Neutrophil (primary cell): Measurements from ENCODE around the gene CYP17A1.

Experiments used
- H3K27ac ChIP-seq: fragments of 200-600 bp; sonication (generic); 2 replicates; pipeline ENCODE4 v1.5.1; 2016; ENCODE audit warnings: mild to moderate bottlenecking, moderate library complexity
- H3K27me3 ChIP-seq: fragments of 200-600 bp; sonication (generic); 2 replicates; pipeline ENCODE4 v1.6.0; 2016; ENCODE audit warnings: mild to moderate bottlenecking
- H3K36me3 ChIP-seq: fragments of 200-600 bp; sonication (generic); 2 replicates; pipeline ENCODE4 v1.5.1; 2017
- H3K4me1 ChIP-seq, 2 experiments: fragments of 200-600 bp in 1 of 2; sonication (generic) in 1 of 2; 1 replicate in 1 of 2; 2 replicates in 1 of 2; pipeline versions ENCODE4 v1.5.1 to v1.6.1; 2013 to 2016; ENCODE audit warnings: low read depth in 1 of 2, low read length in 1 of 2, mild to moderate bottlenecking in 1 of 2, moderate library complexity in 1 of 2; ENCODE audit not compliant: control insufficient read depth in 1 of 2, insufficient read depth in 1 of 2
- H3K4me3 ChIP-seq, 2 experiments: fragments of 200-600 bp in 1 of 2; sonication (generic) in 1 of 2; 1 replicate in 1 of 2; 2 replicates in 1 of 2; pipeline ENCODE4 v1.5.1; 2013 to 2016; ENCODE audit warnings: low read depth in 1 of 2, low read length in 1 of 2, mild to moderate bottlenecking in 1 of 2, moderate library complexity in 1 of 2
- H3K9me3 ChIP-seq: fragments of 200-600 bp; sonication (generic); 2 replicates; pipeline ENCODE4 v1.5.1; 2016
- TF ChIP-seq, protein P1 (sequence below): fragments of 200-600 bp; sonication (generic); IDR thresholded peaks from 2 replicates; pipeline ENCODE4 v1.5.1; 2016; ENCODE audit warnings: antibody characterized with exemption

CYP17A1 gene

DNA sequence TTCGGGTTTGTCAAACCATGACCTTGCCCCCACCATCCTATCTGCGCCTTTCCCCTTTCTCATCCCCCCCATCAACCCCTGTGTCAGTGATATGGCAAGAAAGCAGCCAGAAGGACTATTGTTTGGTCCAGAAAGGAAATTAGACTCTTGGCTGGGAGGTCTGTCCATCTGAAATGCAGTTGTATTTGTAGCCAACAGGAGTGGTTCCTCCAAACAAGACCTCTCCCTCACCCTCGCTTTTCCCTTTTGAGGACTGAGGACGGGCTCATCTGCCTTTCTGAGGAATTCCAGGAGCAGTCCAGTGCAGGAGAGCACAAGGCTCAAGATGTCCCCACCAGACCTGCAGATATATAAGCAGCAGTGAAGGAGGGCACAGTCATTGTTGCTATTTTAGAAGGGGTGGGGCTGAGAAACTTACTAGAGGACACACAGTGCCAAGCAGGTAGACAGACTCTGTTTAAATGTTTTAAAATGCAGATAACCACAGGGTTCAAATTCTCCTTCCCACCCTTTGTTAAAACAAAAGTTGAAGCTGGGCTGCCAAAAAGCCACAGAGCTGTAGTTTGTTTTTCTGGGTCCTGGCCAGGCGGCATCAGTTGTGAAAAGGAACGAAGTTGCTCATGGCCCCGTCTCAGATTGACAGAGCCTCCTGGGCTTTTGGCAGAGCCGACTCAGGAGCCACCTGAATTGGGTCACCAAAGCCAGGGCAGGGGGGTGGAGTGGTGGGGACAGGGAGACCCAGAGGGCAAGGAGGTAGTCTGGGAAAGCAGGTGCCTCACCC, 37.3 kb downstream of the CYP17A1 start:
- Histone ChIP-seq H3K9me3 (no peaks in the 10 kb centered on the region), H3K27me3 (no peaks in the 10 kb centered on the region), H3K36me3 (peaks cover 52% of the 10 kb centered on the region), H3K4me1 (peaks cover 43 to 47% of the 10 kb centered on the region in 2 experiments), H3K27ac (peak overlapping the region; percentile 78), H3K4me3 (no peak overlapping the region)
- TF ChIP-seq, protein P1, sequence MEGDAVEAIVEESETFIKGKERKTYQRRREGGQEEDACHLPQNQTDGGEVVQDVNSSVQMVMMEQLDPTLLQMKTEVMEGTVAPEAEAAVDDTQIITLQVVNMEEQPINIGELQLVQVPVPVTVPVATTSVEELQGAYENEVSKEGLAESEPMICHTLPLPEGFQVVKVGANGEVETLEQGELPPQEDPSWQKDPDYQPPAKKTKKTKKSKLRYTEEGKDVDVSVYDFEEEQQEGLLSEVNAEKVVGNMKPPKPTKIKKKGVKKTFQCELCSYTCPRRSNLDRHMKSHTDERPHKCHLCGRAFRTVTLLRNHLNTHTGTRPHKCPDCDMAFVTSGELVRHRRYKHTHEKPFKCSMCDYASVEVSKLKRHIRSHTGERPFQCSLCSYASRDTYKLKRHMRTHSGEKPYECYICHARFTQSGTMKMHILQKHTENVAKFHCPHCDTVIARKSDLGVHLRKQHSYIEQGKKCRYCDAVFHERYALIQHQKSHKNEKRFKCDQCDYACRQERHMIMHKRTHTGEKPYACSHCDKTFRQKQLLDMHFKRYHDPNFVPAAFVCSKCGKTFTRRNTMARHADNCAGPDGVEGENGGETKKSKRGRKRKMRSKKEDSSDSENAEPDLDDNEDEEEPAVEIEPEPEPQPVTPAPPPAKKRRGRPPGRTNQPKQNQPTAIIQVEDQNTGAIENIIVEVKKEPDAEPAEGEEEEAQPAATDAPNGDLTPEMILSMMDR: no peak

DNA sequence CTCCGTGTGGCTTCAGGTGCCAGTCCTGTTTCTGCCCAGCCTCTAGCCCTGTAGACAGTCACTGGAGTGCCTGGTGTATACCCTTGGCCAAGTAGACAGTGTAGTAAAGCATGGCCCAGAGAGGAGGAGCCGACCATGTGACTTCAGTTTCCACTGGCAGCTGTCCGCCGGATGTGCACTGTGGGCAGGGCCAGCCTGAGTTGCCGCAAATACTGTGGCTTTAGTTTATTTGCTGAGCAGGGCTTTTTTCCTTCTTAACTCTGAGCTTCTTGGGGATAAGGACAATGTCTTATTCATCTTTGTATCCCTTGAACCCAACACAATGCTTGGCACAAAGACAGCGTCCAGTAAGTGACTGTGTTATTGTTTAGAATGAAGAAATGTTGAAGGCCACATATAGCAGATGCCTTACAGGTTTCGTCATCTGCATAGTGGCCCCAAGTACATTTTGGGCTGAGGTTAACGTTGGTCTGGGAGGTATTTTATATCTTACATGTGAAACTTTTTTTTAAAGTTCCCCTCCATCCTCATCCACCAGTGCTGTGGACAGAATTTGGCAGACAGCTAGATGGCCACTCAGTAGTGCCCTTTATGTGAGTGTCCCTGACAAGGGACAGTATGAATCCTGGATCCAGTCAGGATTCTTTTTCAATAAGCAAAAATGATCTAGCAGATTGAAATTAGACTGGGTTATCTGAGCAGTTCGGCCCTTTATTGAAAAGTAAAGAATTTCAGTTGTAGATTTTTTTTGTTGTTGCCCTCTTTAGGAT, 40.6 kb downstream of the CYP17A1 start:
- no peaks in the 10 kb centered on the region for H3K27me3 ChIP-seq
- peaks cover 32 to 38% of the 10 kb centered on the region in 2 experiments for H3K4me1 ChIP-seq
- no peaks in the 10 kb centered on the region for H3K9me3 ChIP-seq
- TF ChIP-seq, protein P1: no peak
- H3K36me3 ChIP-seq: peaks cover 43% of the 10 kb centered on the region
- H3K27ac ChIP-seq: peak overlapping the region; percentile 82
- peak overlapping the region; percentile 7 to 21 for H3K4me3 ChIP-seq

DNA sequence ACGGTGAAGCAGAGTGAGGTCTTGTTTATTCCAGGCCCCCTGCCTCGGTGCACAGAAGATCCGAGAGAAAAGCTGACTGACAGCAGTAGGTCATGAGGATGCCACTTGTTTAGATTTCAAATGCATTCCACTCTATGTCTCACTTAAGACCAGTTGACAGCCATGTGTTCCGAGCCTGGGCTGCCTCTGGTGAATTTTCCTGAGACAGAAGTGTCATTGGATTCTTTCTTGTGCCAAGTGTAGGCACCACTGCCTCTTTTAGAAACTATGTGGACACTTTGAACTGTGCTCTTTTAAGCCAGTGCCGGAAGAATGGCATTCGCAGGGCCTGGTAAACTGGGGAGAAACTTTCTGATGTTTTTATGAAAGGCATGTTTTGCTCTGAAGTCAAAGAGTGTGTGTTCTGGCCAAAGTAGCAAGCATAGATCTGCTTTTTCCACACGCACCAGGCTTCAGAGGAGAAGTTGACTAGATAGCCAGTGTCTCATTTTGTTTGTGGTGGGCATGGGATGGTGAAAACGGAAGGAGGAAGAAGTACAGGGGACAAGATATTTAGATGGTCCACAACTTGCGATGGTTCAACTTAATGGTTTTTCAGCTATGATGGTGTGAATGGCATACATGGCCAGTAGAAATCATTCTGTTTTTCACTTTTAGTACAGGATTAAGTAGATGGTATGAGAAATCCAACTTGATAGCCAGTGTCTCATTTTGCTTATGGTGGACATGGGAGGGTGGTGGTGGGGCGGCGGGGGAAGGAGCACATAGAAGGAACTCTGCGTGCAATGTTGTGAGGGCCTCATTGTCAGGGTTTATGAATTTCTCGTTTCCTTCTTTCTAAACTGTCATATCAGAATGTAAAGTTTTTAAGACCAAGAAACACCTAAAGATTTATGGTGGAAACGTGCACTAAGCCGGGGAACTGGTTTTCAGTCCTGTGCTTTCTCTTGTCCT, 41.5 kb downstream of the CYP17A1 start:
- Histone ChIP-seq H3K27ac (peak overlapping the region; percentile 82), H3K27me3 (no peaks in the 10 kb centered on the region), H3K36me3 (peaks cover 37% of the 10 kb centered on the region), H3K4me1 (peaks cover 24 to 29% of the 10 kb centered on the region in 2 experiments), H3K9me3 (no peaks in the 10 kb centered on the region), H3K4me3 (peak overlapping the region; percentile 7 to 21)
- TF ChIP-seq, protein P1: no peak

GRCh38 chr10:102791754-102792395, 45.3 kb downstream of the CYP17A1 start:
- Histone ChIP-seq H3K4me1 (peaks cover 24 to 29% of the 10 kb centered on the region in 2 experiments), H3K9me3 (no peaks in the 10 kb centered on the region), H3K4me3 (no peak overlapping the region), H3K36me3 (peaks cover 8% of the 10 kb centered on the region), H3K27ac (no peak overlapping the region), H3K27me3 (no peaks in the 10 kb centered on the region)
- TF ChIP-seq, protein P1: no peak

- Histone ChIP-seq H3K27ac (peak overlapping the region; percentile 45), H3K4me3 (no peak overlapping the region), H3K36me3 (peaks cover 7% of the 10 kb centered on the region), H3K9me3 (no peaks in the 10 kb centered on the region), H3K4me1 (peaks cover 59% of the 10 kb centered on the region in 2 experiments), H3K27me3 (no peaks in the 10 kb centered on the region)
- TF ChIP-seq, protein P1: no peak
Observed at GRCh38 chr10:102785818-102786217, 51.4 kb downstream of the CYP17A1 start.
